ENCODE results near the gene NDUFAF5.

GRCh38 chr20:13749811-13750210, 35.0 kb upstream of the NDUFAF5 start:
- TF ChIP-seq CTCF (IDR thresholded peaks at IDR 0.05) (no peak), POLR2A (IDR thresholded peaks at IDR 0.05) (no peak)

Data from tibial nerve (tissue), 3 donors.